ENCODE results near the gene CCM2L.
A peak's percentile ranks its signal among the peaks of the same experiment; 100 is the strongest.

CCM2L gene

GRCh38 chr20:32062776-32063170 is 52.5 kb downstream of the CCM2L start:
- DNase-seq: peak; percentile 10

- DNase-seq: no peak
Measured at GRCh38 chr20:32063695-32064094, 53.5 kb downstream of the CCM2L start.

GRCh38 chr20:32064667-32065066 is 54.4 kb downstream of the CCM2L start:
- no peak for DNase-seq

- peak; percentile 99 for DNase-seq
Measured at GRCh38 chr20:32067234-32067821, 57.1 kb downstream of the CCM2L start.

- DNase-seq: no peak
Measured at GRCh38 chr20:32068174-32068573, 57.9 kb downstream of the CCM2L start.

GRCh38 chr20:32069711-32070110 is 59.5 kb downstream of the CCM2L start:
- DNase-seq: no peak

- DNase-seq: no peak
Measured at GRCh38 chr20:32070282-32070681, 60.0 kb downstream of the CCM2L start.

- DNase-seq: no peak
Measured at GRCh38 chr20:32070690-32071213, 60.5 kb downstream of the CCM2L start.

GRCh38 chr20:32071395-32072167 is 61.3 kb downstream of the CCM2L start:
- DNase-seq: no peak

GRCh38 chr20:32072168-32072750 is 62.0 kb downstream of the CCM2L start:
- DNase-seq: peak; percentile 10

GRCh38 chr20:32075534-32075933 is 65.3 kb downstream of the CCM2L start:
- no peak for DNase-seq

GRCh38 chr20:32077190-32077589 is 67.0 kb downstream of the CCM2L start:
- no peak for DNase-seq

GRCh38 chr20:32078322-32078721 is 68.1 kb downstream of the CCM2L start:
- DNase-seq: no peak

GRCh38 chr20:32078791-32079190 is 68.6 kb downstream of the CCM2L start:
- no peak for DNase-seq

GRCh38 chr20:32079655-32080109 is 69.4 kb downstream of the CCM2L start:
- DNase-seq: no peak

GRCh38 chr20:32080783-32081182 is 70.5 kb downstream of the CCM2L start:
- no peak for DNase-seq

Data from fibroblast of upper back skin (primary cell).